WTC11 (cell line): Measurements from ENCODE around the gene S100B. TPM values are rescaled to one million over a fixed set of nuclear protein-coding genes. Genes with fewer than 3 reads are reported as not detected.

Source experiments
- ATAC-seq: fragments of 200-7000 bp; cut with Tn5 transposase; 2 replicates; pipeline ENCODE4 v1.10.0; 2021; ENCODE audit warnings: mild to moderate bottlenecking, moderate library complexity
- CTCF ChIA-PET: fragments of 300-600 bp; sonication (Branson Sonifier 250); formaldehyde crosslinking; loops from one replicate; lab custom pipeline; 2021; ENCODE audit warnings: antibody characterized with exemption; lab: Charles Lee
- POLR2A ChIA-PET: fragments of 350-600 bp; sonication (Branson Sonifier 250); formaldehyde crosslinking; loops from one replicate; lab custom pipeline; 2021; ENCODE audit warnings: antibody characterized with exemption; lab: Charles Lee
- DNase-seq: peaks from one replicate; pipeline ENCODE4 v3.0.0; 2021; ENCODE audit warnings: low spot score
- H3K27ac Mint-ChIP-seq: 2 replicates; pipeline ENCODE4 v1.8.0; 2021; ENCODE audit warnings: mixed read lengths
- H3K27me3 Mint-ChIP-seq: 2 replicates; pipeline ENCODE4 v1.8.0; 2021; ENCODE audit warnings: low read depth, mild to moderate bottlenecking, moderate library complexity, mixed read lengths
- H3K36me3 Mint-ChIP-seq: 2 replicates; pipeline ENCODE4 v1.8.0; 2021; ENCODE audit warnings: mixed read lengths
- H3K4me1 Mint-ChIP-seq: 2 replicates; pipeline ENCODE4 v1.8.0; 2022; ENCODE audit warnings: mixed read lengths
- H3K4me3 Mint-ChIP-seq: 2 replicates; pipeline ENCODE4 v1.8.0; 2021; ENCODE audit warnings: mild to moderate bottlenecking, moderate library complexity, mixed read lengths
- H3K9me3 Mint-ChIP-seq: 2 replicates; pipeline ENCODE4 v1.8.0; 2021; ENCODE audit warnings: mixed read lengths
- CTCF ChIP-seq: fragments of 200-600 bp; IDR thresholded peaks from 2 replicates; pipeline ENCODE4 v1.8.0; 2022; ENCODE audit warnings: antibody characterized with exemption
- E2F5 ChIP-seq: sonication (generic); formaldehyde crosslinking; IDR thresholded peaks from 2 replicates; pipeline ENCODE4 v1.8.1; 2022; ENCODE audit warnings: mild to moderate bottlenecking, moderate library complexity, missing genetic modification reagents
- ESRRA ChIP-seq: sonication (generic); formaldehyde crosslinking; IDR thresholded peaks from 2 replicates; pipeline ENCODE4 v1.8.1; 2022; ENCODE audit warnings: mild to moderate bottlenecking, missing genetic modification reagents, borderline replicate concordance
- GRHL2 ChIP-seq: fragments of 250-450 bp; sonication (Bioruptor Pico); IDR thresholded peaks from 2 replicates; pipeline ENCODE4 v1.8.0; 2022; ENCODE audit warnings: mild to moderate bottlenecking, moderate library complexity; ENCODE audit not compliant: insufficient replicate concordance, severe bottlenecking
- HMGA2 ChIP-seq: fragments of 250-450 bp; sonication (Bioruptor Pico); IDR thresholded peaks from 2 replicates; pipeline ENCODE4 v1.4.0; 2021; ENCODE audit warnings: mild to moderate bottlenecking, moderate library complexity
- MAX ChIP-seq: sonication (generic); formaldehyde crosslinking; IDR thresholded peaks from 2 replicates; pipeline ENCODE4 v1.8.0; 2022; ENCODE audit warnings: mild to moderate bottlenecking, missing genetic modification reagents
- NR1H2 ChIP-seq: sonication (generic); formaldehyde crosslinking; IDR thresholded peaks from 2 replicates; pipeline ENCODE4 v1.9.0; 2021; ENCODE audit warnings: mild to moderate bottlenecking, moderate library complexity, missing genetic modification reagents
- NR2C2 ChIP-seq: sonication (generic); formaldehyde crosslinking; IDR thresholded peaks from 2 replicates; pipeline ENCODE4 v1.8.0; 2022; ENCODE audit warnings: mild to moderate bottlenecking, missing genetic modification reagents
- PRDM15 ChIP-seq: sonication (generic); formaldehyde crosslinking; IDR thresholded peaks from 2 replicates; pipeline ENCODE4 v1.8.0; 2022; ENCODE audit warnings: missing genetic modification reagents
- PRRX2 ChIP-seq: fragments of 250-450 bp; sonication (Bioruptor Pico); IDR thresholded peaks from 2 replicates; pipeline ENCODE4 v1.8.0; 2021; ENCODE audit warnings: mild to moderate bottlenecking
- RORB ChIP-seq: fragments of 250-450 bp; sonication (Bioruptor Pico); IDR thresholded peaks from 2 replicates; pipeline ENCODE4 v1.9.0; 2021; ENCODE audit warnings: mild to moderate bottlenecking
- SP1 ChIP-seq: sonication (generic); formaldehyde crosslinking; conservative IDR thresholded peaks from 2 replicates; pipeline ENCODE4 v1.8.1; 2022; ENCODE audit warnings: missing genetic modification reagents
- TCF7 ChIP-seq: sonication (generic); formaldehyde crosslinking; IDR thresholded peaks from 2 replicates; pipeline ENCODE4 v1.8.0; 2022; ENCODE audit warnings: mild to moderate bottlenecking, low read depth, missing genetic modification reagents, moderate library complexity
- TP53 ChIP-seq: sonication (generic); formaldehyde crosslinking; IDR thresholded peaks from 2 replicates; pipeline ENCODE4 v1.8.1; 2023; ENCODE audit warnings: mild to moderate bottlenecking, missing genetic modification reagents
- ZNF121 ChIP-seq: sonication (generic); formaldehyde crosslinking; IDR thresholded peaks from 2 replicates; pipeline ENCODE4 v1.8.0; 2023; ENCODE audit warnings: missing genetic modification reagents
- ZNF281 ChIP-seq: sonication (generic); formaldehyde crosslinking; IDR thresholded peaks from 2 replicates; pipeline ENCODE4 v1.8.0; 2023; ENCODE audit warnings: mild to moderate bottlenecking, missing genetic modification reagents
- ZSCAN18 ChIP-seq: fragments of 250-450 bp; sonication (Bioruptor Pico); IDR thresholded peaks from 2 replicates; pipeline ENCODE4 v2.1.2; 2022; ENCODE audit warnings: mild to moderate bottlenecking, moderate library complexity
- total RNA-seq: library from RNA; stranded (reverse); gene quantifications from 3 replicates; pipeline ENCODE4 v1.2.3, GENCODE V29; 2021
- TF ChIP-seq, protein P1 (sequence below): sonication (generic); formaldehyde crosslinking; IDR thresholded peaks from 2 replicates; pipeline ENCODE4 v1.8.0; 2022; ENCODE audit warnings: mild to moderate bottlenecking, missing genetic modification reagents

S100B gene
- total RNA-seq, 1 experiment from 2014 or later = 0.46 TPM

GRCh38 chr21:46600305-46600704, 4.6 kb downstream of the S100B start:
- Mint-ChIP-seq H3K27me3 (0 out of 2 replicates have a peak, but pooled peaks cover 4% of the 10 kb centered on the region), H3K9me3 (peaks cover 9% of the 10 kb centered on the region; the same call in 1 of the 2 replicates), H3K36me3 (no peaks in the 10 kb centered on the region), H3K4me1 (peaks cover 28% of the 10 kb centered on the region), H3K4me3 (no peak overlapping the region), H3K27ac (no peak overlapping the region)
- ATAC-seq (no peak), DNase-seq (no peak)
- POLR2A ChIA-PET = no interaction called here
- CTCF ChIA-PET = no interaction called here
- TF ChIP-seq PRRX2 (no peak), GRHL2 (CRISPR knock-in tag) (no peak), HMGA2 (CRISPR knock-in tag) (no peak), E2F5 (CRISPR knock-in tag) (no peak), TCF7 (CRISPR knock-in tag) (no peak), NR2C2 (CRISPR knock-in tag) (no peak), ZNF121 (CRISPR knock-in tag) (no peak), SP1 (CRISPR knock-in tag) (no peak), NR1H2 (CRISPR knock-in tag) (no peak), CTCF (no peak), PRDM15 (no peak), ESRRA (CRISPR knock-in tag) (no peak), MAX (CRISPR knock-in tag) (no peak), RORB (CRISPR knock-in tag) (no peak)
- TF ChIP-seq, protein P1, sequence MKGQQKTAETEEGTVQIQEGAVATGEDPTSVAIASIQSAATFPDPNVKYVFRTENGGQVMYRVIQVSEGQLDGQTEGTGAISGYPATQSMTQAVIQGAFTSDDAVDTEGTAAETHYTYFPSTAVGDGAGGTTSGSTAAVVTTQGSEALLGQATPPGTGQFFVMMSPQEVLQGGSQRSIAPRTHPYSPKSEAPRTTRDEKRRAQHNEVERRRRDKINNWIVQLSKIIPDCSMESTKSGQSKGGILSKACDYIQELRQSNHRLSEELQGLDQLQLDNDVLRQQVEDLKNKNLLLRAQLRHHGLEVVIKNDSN (CRISPR knock-in tag) = no peak

DNA sequence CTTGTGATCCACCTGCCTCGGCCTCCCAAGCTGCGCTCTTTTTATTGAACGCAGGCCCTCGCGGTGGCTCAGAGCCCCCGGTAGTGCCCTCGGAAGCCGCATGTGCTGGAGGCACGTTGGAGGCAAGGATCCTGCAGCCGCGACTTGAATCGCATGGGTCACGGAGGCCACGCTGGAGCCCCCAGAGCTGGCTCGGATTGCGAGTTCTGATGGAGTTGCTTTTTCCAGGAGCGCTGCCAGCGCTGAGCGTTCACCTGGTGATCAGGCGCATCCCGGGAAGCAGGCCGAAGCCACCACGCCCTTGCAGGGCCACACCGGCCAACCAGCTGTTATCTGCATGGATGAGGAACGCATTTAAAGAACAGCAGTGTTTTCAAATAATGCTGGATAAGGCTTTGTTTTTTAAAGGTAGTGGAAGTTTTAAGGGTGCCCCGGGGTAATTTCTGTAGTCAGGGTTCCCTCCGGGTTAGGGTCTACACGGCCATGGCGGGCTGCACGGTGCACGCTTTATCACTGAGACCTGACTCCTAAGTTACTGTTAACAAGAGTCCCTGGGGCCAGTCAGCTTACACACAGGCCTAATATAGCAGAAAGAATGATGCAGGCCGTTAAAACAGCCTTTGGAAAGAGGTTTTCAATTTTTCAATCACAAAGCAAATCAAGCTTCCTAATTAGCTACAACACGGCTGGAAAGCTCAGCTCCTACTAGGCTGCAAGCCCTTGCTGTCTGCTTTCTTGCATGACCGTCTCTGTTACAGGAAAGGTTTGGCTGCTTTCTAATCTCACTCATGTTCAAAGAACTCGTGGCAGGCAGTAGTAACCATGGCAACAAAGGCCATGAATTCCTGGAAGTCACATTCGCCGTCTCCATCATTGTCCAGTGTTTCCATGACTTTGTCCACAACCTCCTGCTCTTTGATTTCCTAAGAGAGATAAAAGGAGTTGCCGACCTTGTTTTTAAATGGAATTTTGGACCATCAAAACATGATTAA, 6.0 kb downstream of the S100B start:
- no peak for DNase-seq
- ChIA-PET POLR2A (no interaction called here), CTCF (no interaction called here)
- ATAC-seq = no peak
- Mint-ChIP-seq H3K4me1 (peaks cover 14% of the 10 kb centered on the region), H3K9me3 (peaks cover 18% of the 10 kb centered on the region), H3K27me3 (0 out of 2 replicates have a peak, but pooled peaks cover 4% of the 10 kb centered on the region), H3K4me3 (no peak overlapping the region), H3K36me3 (peaks cover 7% of the 10 kb centered on the region), H3K27ac (no peak overlapping the region)
- no peak for TF ChIP-seq ZNF281
- TF ChIP-seq ZSCAN18 (CRISPR knock-in tag) = no peak
- no peak for TF ChIP-seq TP53 (CRISPR knock-in tag)
